K562 (cell line): ENCODE measurements around the gene LYAR. TPM values are rescaled to one million over a fixed set of nuclear protein-coding genes. Genes with fewer than 3 reads are reported as not detected.

ENCODE experiments used
- ARID2 ChIP-seq: fragments of 450-650 bp; IDR thresholded peaks from 2 replicates; pipeline ENCODE4 v1.6.1; 2017; ENCODE audit warnings: antibody characterized with exemption, mild to moderate bottlenecking
- HDAC1 ChIP-seq, 2 experiments: fragments of 450-650 bp; IDR thresholded peaks; 2 replicates each; pipeline ENCODE4 v1.6.1; 2016 to 2017; ENCODE audit warnings: inconsistent platforms in 1 of 2, mild to moderate bottlenecking in 1 of 2, moderate library complexity in 1 of 2
- HDGF ChIP-seq: fragments of 450-650 bp; IDR thresholded peaks from 2 replicates; pipeline ENCODE4 v1.6.1; 2016
- HES1 ChIP-seq: fragments of 450-650 bp; IDR thresholded peaks from 2 replicates; pipeline ENCODE4 v1.6.1; 2016; ENCODE audit warnings: low read depth, mild to moderate bottlenecking, moderate library complexity
- PHF20 ChIP-seq: fragments of 450-650 bp; IDR thresholded peaks from 2 replicates; pipeline ENCODE4 v1.6.1; 2018; ENCODE audit not compliant: partially characterized antibody
- POLR2AphosphoS5 ChIP-seq: IDR thresholded peaks from 2 replicates; pipeline ENCODE4 v1.6.1; 2011; ENCODE audit warnings: mild to moderate bottlenecking, low read depth, low read length, moderate library complexity; ENCODE audit not compliant: control insufficient read depth, insufficient read depth
- PRDM10 ChIP-seq: fragments of 450-650 bp; IDR thresholded peaks from 2 replicates; pipeline ENCODE4 v1.6.1; 2018; ENCODE audit not compliant: partially characterized antibody
- RBM17 ChIP-seq: fragments of 200-400 bp; formaldehyde crosslinking; IDR thresholded peaks from 2 replicates; pipeline ENCODE4 v1.6.1; 2017; ENCODE audit warnings: low read depth, mild to moderate bottlenecking, low read length, borderline replicate concordance
- RERE ChIP-seq: sonication (generic); formaldehyde crosslinking; IDR thresholded peaks from 2 replicates; pipeline ENCODE4 v1.8.0; 2023; ENCODE audit warnings: missing genetic modification reagents, mild to moderate bottlenecking, borderline replicate concordance
- SMARCA5 ChIP-seq: fragments of 450-650 bp; IDR thresholded peaks from 2 replicates; pipeline ENCODE4 v1.6.1; 2016
- SRSF9 ChIP-seq: fragments of 200-400 bp; formaldehyde crosslinking; IDR thresholded peaks from 2 replicates; pipeline ENCODE4 v1.6.1; 2017; ENCODE audit warnings: low read depth, low read length, borderline replicate concordance
- TSHZ1 ChIP-seq: fragments of 250-450 bp; sonication (Bioruptor Pico); IDR thresholded peaks from 2 replicates; pipeline ENCODE4 v1.4.0; 2020; ENCODE audit warnings: mild to moderate bottlenecking, moderate library complexity
- U2AF2 ChIP-seq: fragments of 200-400 bp; formaldehyde crosslinking; optimal IDR thresholded peaks from 2 replicates; pipeline ENCODE3; 2017; ENCODE audit warnings: low read depth, mild to moderate bottlenecking, low read length
- ZNF253 ChIP-seq: fragments of 250-450 bp; sonication (Bioruptor Pico); conservative IDR thresholded peaks from 2 replicates; pipeline ENCODE4 v1.6.1; 2021; ENCODE audit warnings: mild to moderate bottlenecking
- ZNF79 ChIP-seq: fragments of 250-450 bp; sonication (Bioruptor Pico); IDR thresholded peaks from 2 replicates; pipeline ENCODE4 v1.4.0; 2020; ENCODE audit warnings: low read depth, mild to moderate bottlenecking, moderate library complexity
- polyA plus RNA-seq, 8 experiments: library from polyadenylated mRNA; depleted of rRNA in 4 of 8; stranded (reverse) in 5 of 8; unstranded in 3 of 8; fragments of >200 nt; fragmentation: Nextera tagmentation in 2 of 8; fragmentation: Illumina TruSeq in 1 of 8; extraction: Ambion mirVana in 2 of 8; extraction: Trizol in 1 of 8; gene quantifications; 2 replicates each; pipeline versions ENCODE4 v1.2.1 to v1.2.3, GENCODE V29; 2011 to 2014; ENCODE audit warnings: inconsistent platforms in 1 of 8, missing spikeins in 1 of 8
- total RNA-seq, 7 experiments: library from RNA; depleted of rRNA in 6 of 7; stranded (reverse); fragments of >200 nt in 6 of 7; fragmentation: Illumina TruSeq in 2 of 7; extraction: Trizol in 2 of 7; gene quantifications; 2 replicates each; pipeline versions ENCODE4 v1.2.1 to v1.2.3, GENCODE V29; 2011 to 2021; ENCODE audit warnings: low replicate concordance in 1 of 7

The LYAR gene
- total and polyA plus RNA-seq, 9 of the 15 experiments (the other 6 are each of a cell fraction or from before 2014, with no cell fraction given): 28.3 to 172 (median 127) TPM

- TF ChIP-seq HDGF (no peak), PHF20 (no peak), PRDM10 (peak; percentile 28), HDAC1 (IDR thresholded peaks at IDR 0.05) (0 out of 4 replicates have a peak, but pooled peaks of 1 of the 2 experiments have one; percentile 21), RBM17 (no peak), SMARCA5 (no peak), ZNF79 (CRISPR knock-in tag) (no peak), SRSF9 (no peak), ZNF253 (CRISPR knock-in tag) (no peak), HES1 (no peak), TSHZ1 (CRISPR knock-in tag) (no peak), ARID2 (no peak), POLR2AphosphoS5 (peak; percentile 28; the same call in 1 of the 2 replicates), RERE (CRISPR knock-in tag) (no peak), U2AF2 (no peak)
Observed at GRCh38 chr4:4339504-4340085, 49.6 kb upstream of the LYAR start (continued).
